DOHH2 (cell line): ENCODE measurements around the gene WNT8A.

ENCODE experiments used
- H3F3A ChIP-seq: fragments of 200-600 bp; sonication (generic), shearing (Covaris generic); 2 replicates; pipeline ENCODE4 v1.6.0; 2016; ENCODE audit warnings: antibody characterized with exemption, mild to moderate bottlenecking; ENCODE audit not compliant: control insufficient read depth, insufficient read depth
- H3K27ac ChIP-seq: fragments of 200-600 bp; sonication (generic); 2 replicates; pipeline ENCODE4 v1.5.1; 2014; ENCODE audit warnings: low read depth, mild to moderate bottlenecking, low read length, moderate library complexity
- H3K27me3 ChIP-seq: fragments of 200-600 bp; sonication (generic); 2 replicates; pipeline ENCODE4 v1.6.1; 2014; ENCODE audit warnings: mild to moderate bottlenecking, low read length, mixed read lengths; ENCODE audit not compliant: control insufficient read depth
- H3K36me3 ChIP-seq: fragments of 200-600 bp; sonication (generic); 2 replicates; pipeline ENCODE4 v1.6.1; 2014; ENCODE audit warnings: mild to moderate bottlenecking, low read length, moderate library complexity, mixed read lengths; ENCODE audit not compliant: control insufficient read depth
- H3K4me1 ChIP-seq: fragments of 200-600 bp; sonication (generic); 2 replicates; pipeline ENCODE4 v1.6.1; 2014; ENCODE audit warnings: mild to moderate bottlenecking, low read length, mixed read lengths; ENCODE audit not compliant: control insufficient read depth
- H3K4me2 ChIP-seq: fragments of 200-600 bp; sonication (generic); 2 replicates; pipeline ENCODE4 v1.6.0; 2014; ENCODE audit warnings: mild to moderate bottlenecking, low read length, moderate library complexity
- H3K4me3 ChIP-seq: fragments of 200-600 bp; sonication (generic); 2 replicates; pipeline ENCODE4 v1.5.1; 2014; ENCODE audit warnings: mild to moderate bottlenecking, low read length, mixed read lengths
- H3K79me2 ChIP-seq: fragments of 200-600 bp; sonication (generic); 2 replicates; pipeline ENCODE4 v1.6.1; 2014; ENCODE audit warnings: mild to moderate bottlenecking, low read length, mixed read lengths; ENCODE audit not compliant: control insufficient read depth
- H3K9me2 ChIP-seq: fragments of 200-600 bp; sonication (generic); replicated peaks from 2 replicates; pipeline ENCODE4 v1.6.1; 2014; ENCODE audit warnings: mild to moderate bottlenecking, low read length, mixed read lengths; ENCODE audit not compliant: control insufficient read depth
- H3K9me3 ChIP-seq: fragments of 200-600 bp; sonication (generic); 2 replicates; pipeline ENCODE4 v1.6.1; 2014; ENCODE audit warnings: antibody characterized with exemption, low read length, mixed read lengths; ENCODE audit not compliant: control insufficient read depth, insufficient read depth
- H4K20me1 ChIP-seq: fragments of 200-600 bp; sonication (generic); 2 replicates; pipeline ENCODE4 v1.6.0; 2014; ENCODE audit warnings: low read depth, mild to moderate bottlenecking, antibody characterized with exemption, low read length, moderate library complexity; ENCODE audit not compliant: control insufficient read depth, insufficient read depth
- CTCF ChIP-seq: fragments of 200-600 bp; sonication (generic); IDR thresholded peaks from one replicate; pipeline ENCODE4 v1.5.1; 2014; ENCODE audit warnings: antibody characterized with exemption, mild to moderate bottlenecking, low read depth, low read length; ENCODE audit not compliant: poor library complexity, severe bottlenecking
- EZH2phosphoT487 ChIP-seq: fragments of 200-600 bp; sonication (generic); IDR thresholded peaks from 2 replicates; pipeline ENCODE4 v1.6.1; 2017; ENCODE audit warnings: borderline replicate concordance, mild to moderate bottlenecking, antibody characterized with exemption, low read length, moderate library complexity, mixed read lengths

WNT8A gene

DNA sequence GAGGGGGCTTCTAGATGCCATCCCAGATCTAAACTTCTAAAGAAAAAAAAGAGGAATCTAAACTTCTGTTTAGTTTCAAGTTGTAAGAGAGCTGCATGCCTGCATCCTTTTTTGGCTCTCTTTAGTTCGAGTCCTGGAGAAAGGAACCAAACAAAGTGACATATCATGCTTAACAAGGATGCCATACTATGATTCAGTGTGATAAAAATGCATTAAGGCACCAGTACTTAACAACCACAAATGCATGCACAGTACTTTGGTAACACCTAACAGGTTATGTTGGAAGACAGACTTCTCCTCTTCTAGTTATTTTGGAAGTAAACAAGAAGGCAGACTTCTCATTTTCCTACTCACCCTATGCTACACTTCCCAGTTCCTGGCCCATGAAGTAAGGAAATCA, 28.1 kb downstream of the WNT8A start:
- no peaks in the 10 kb centered on the region for H3K36me3 ChIP-seq
- no peak overlapping the region for H3K27ac ChIP-seq
- no peak overlapping the region for H3K4me2 ChIP-seq
- TF ChIP-seq CTCF, result no peak
- TF ChIP-seq EZH2phosphoT487, result no peak
- H3K9me2 ChIP-seq, result no peaks in the 10 kb centered on the region
- no peaks in the 10 kb centered on the region for H3K9me3 ChIP-seq
- no peak overlapping the region for H3K4me3 ChIP-seq
- no peaks in the 10 kb centered on the region for H3F3A ChIP-seq
- H3K27me3 ChIP-seq, result peaks cover 18% of the 10 kb centered on the region; the same call in 1 of the 2 replicates
- no peaks in the 10 kb centered on the region for H4K20me1 ChIP-seq
- H3K4me1 ChIP-seq, result no peaks in the 10 kb centered on the region
- H3K79me2 ChIP-seq, result no peaks in the 10 kb centered on the region

- no peak for TF ChIP-seq CTCF
- no peak for TF ChIP-seq EZH2phosphoT487
- no peaks in the 10 kb centered on the region for H3K4me1 ChIP-seq
- no peaks in the 10 kb centered on the region for H3F3A ChIP-seq
- no peaks in the 10 kb centered on the region for H3K79me2 ChIP-seq
- peaks cover 15% of the 10 kb centered on the region; the same call in 1 of the 2 replicates for H3K27me3 ChIP-seq
- no peak overlapping the region for H3K27ac ChIP-seq
- no peaks in the 10 kb centered on the region for H4K20me1 ChIP-seq
- H3K36me3 ChIP-seq, result no peaks in the 10 kb centered on the region
- H3K9me3 ChIP-seq, result no peaks in the 10 kb centered on the region
- H3K4me2 ChIP-seq, result no peak overlapping the region
- H3K9me2 ChIP-seq, result no peaks in the 10 kb centered on the region
- H3K4me3 ChIP-seq, result no peak overlapping the region
These were observed 31.4 kb downstream of the WNT8A start for GRCh38 chr5:138115254-138115653.

DNA sequence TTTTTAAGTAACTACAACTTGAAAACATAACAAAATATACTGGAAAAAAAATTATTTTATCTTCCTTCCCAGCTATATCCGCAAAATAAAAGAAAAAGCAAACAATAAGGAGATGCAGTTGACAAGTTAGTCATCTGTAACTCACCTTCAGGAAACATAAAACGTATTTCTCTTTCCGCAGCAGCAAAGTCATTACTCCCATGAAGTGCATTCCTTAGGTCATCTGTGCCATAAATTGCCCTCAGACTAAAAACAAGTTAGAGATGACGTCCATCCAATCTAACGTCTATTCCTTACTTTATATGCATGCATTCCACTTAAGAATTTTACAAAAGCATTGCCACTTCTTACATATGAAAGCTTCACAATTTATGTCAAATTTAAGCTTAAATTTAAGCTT, 44.5 kb downstream of the WNT8A start:
- Histone ChIP-seq H4K20me1 (no peaks in the 10 kb centered on the region), H3F3A (no peaks in the 10 kb centered on the region; the same call in 1 of the 2 replicates), H3K79me2 (no peaks in the 10 kb centered on the region), H3K4me2 (no peak overlapping the region), H3K4me3 (no peak overlapping the region), H3K36me3 (no peaks in the 10 kb centered on the region), H3K27ac (no peak overlapping the region), H3K27me3 (peaks cover 9% of the 10 kb centered on the region; the same call in 1 of the 2 replicates), H3K9me2 (no peaks in the 10 kb centered on the region), H3K4me1 (peaks cover 7% of the 10 kb centered on the region), H3K9me3 (no peaks in the 10 kb centered on the region)
- no peak for TF ChIP-seq EZH2phosphoT487

- Histone ChIP-seq H3K79me2 (no peaks in the 10 kb centered on the region), H3K4me1 (peaks cover 7% of the 10 kb centered on the region), H3K4me2 (no peak overlapping the region), H4K20me1 (no peaks in the 10 kb centered on the region), H3K4me3 (no peak overlapping the region), H3K36me3 (no peaks in the 10 kb centered on the region), H3F3A (no peaks in the 10 kb centered on the region; the same call in 1 of the 2 replicates), H3K27ac (no peak overlapping the region), H3K9me3 (no peaks in the 10 kb centered on the region), H3K27me3 (0 out of 2 replicates have a peak, but pooled peaks cover 7% of the 10 kb centered on the region), H3K9me2 (no peaks in the 10 kb centered on the region)
- TF ChIP-seq CTCF (no peak), EZH2phosphoT487 (no peak)
These were observed 45.5 kb downstream of the WNT8A start for GRCh38 chr5:138129347-138129746.
